DND-41 (cell line): Measurements from ENCODE around the gene CCDC40.

Experiments
- ATAC-seq: fragments of 200-7000 bp; cut with Tn5 transposase; 3 replicates; pipeline ENCODE4 v1.9.1; 2021; ENCODE audit warnings: low read depth; ENCODE audit not compliant: insufficient read depth
- DNase-seq: peaks from one replicate; pipeline ENCODE4 v3.0.0-alpha.2; 2020
- H2AFZ ChIP-seq: 2 replicates; pipeline ENCODE4 v1.6.0; 2012; ENCODE audit warnings: low read depth, low read length
- H3K27ac ChIP-seq: 2 replicates; pipeline ENCODE4 v1.5.1; 2012; ENCODE audit warnings: low read length, inconsistent platforms
- H3K27me3 ChIP-seq: fragments of 200-600 bp; sonication (generic); 2 replicates; pipeline ENCODE4 v1.6.0; 2012; ENCODE audit warnings: low read length, mild to moderate bottlenecking, inconsistent platforms; ENCODE audit not compliant: insufficient read depth, poor library complexity
- H3K36me3 ChIP-seq: 2 replicates; pipeline ENCODE4 v1.5.1; 2012; ENCODE audit warnings: low read length, inconsistent platforms; ENCODE audit not compliant: insufficient read depth
- H3K4me1 ChIP-seq: 2 replicates; pipeline ENCODE4 v1.5.1; 2012; ENCODE audit warnings: mild to moderate bottlenecking, low read length; ENCODE audit not compliant: insufficient read depth
- H3K4me2 ChIP-seq: 2 replicates; pipeline ENCODE4 v1.6.0; 2012; ENCODE audit warnings: mild to moderate bottlenecking, moderate library complexity, low read length, inconsistent platforms; ENCODE audit not compliant: insufficient read depth
- H3K4me3 ChIP-seq, 2 experiments: fragments of 200-600 bp in 1 of 2; shearing (Covaris generic) in 1 of 2; 2 replicates each; pipeline ENCODE4 v1.5.1; 2012 to 2016; ENCODE audit warnings: inconsistent platforms in 2 of 2, low read length in 2 of 2, mild to moderate bottlenecking in 2 of 2, low read depth in 1 of 2, moderate library complexity in 1 of 2
- H3K79me2 ChIP-seq: 2 replicates; pipeline ENCODE4 v1.6.0; 2012; ENCODE audit warnings: low read length, inconsistent platforms; ENCODE audit not compliant: insufficient read depth
- H3K9ac ChIP-seq: 2 replicates; pipeline ENCODE4 v1.6.0; 2012; ENCODE audit warnings: low read depth, mild to moderate bottlenecking, inconsistent platforms, low read length, moderate library complexity
- H3K9me3 ChIP-seq: 2 replicates; pipeline ENCODE4 v1.5.1; 2012; ENCODE audit warnings: low read length, moderate library complexity, mild to moderate bottlenecking, inconsistent platforms; ENCODE audit not compliant: insufficient read depth, severe bottlenecking
- H4K20me1 ChIP-seq: 2 replicates; pipeline ENCODE4 v1.6.0; 2012; ENCODE audit warnings: low read length; ENCODE audit not compliant: insufficient read depth
- EZH2 ChIP-seq: IDR thresholded peaks from 3 replicates; pipeline ENCODE4 v1.6.1; 2012; ENCODE audit warnings: borderline replicate concordance, low read depth, mild to moderate bottlenecking, moderate library complexity, low read length, inconsistent platforms; ENCODE audit not compliant: severe bottlenecking
- TF ChIP-seq, protein P1 (sequence below): IDR thresholded peaks from 2 replicates; pipeline ENCODE4 v1.5.1; 2012; ENCODE audit warnings: borderline replicate concordance, low read length, moderate library complexity, mild to moderate bottlenecking; ENCODE audit not compliant: poor library complexity, severe bottlenecking; ENCODE audit errors: extremely low read depth

The CCDC40 gene

GRCh38 chr17:80071116-80071841, 34.8 kb downstream of the CCDC40 start:
- DNase-seq (no peak), ATAC-seq (no peak)
- H3K4me2 ChIP-seq: no peak overlapping the region
- H3K4me3 ChIP-seq: no peak overlapping the region
- no peak overlapping the region for H3K9ac ChIP-seq
- H3K9me3 ChIP-seq: no peaks in the 10 kb centered on the region
- H4K20me1 ChIP-seq: no peaks in the 10 kb centered on the region
- no peaks in the 10 kb centered on the region for H3K27me3 ChIP-seq
- no peak overlapping the region for H3K27ac ChIP-seq
- H3K79me2 ChIP-seq: no peaks in the 10 kb centered on the region
- no peaks in the 10 kb centered on the region for H3K36me3 ChIP-seq
- H3K4me1 ChIP-seq: no peaks in the 10 kb centered on the region
- TF ChIP-seq, protein P1, sequence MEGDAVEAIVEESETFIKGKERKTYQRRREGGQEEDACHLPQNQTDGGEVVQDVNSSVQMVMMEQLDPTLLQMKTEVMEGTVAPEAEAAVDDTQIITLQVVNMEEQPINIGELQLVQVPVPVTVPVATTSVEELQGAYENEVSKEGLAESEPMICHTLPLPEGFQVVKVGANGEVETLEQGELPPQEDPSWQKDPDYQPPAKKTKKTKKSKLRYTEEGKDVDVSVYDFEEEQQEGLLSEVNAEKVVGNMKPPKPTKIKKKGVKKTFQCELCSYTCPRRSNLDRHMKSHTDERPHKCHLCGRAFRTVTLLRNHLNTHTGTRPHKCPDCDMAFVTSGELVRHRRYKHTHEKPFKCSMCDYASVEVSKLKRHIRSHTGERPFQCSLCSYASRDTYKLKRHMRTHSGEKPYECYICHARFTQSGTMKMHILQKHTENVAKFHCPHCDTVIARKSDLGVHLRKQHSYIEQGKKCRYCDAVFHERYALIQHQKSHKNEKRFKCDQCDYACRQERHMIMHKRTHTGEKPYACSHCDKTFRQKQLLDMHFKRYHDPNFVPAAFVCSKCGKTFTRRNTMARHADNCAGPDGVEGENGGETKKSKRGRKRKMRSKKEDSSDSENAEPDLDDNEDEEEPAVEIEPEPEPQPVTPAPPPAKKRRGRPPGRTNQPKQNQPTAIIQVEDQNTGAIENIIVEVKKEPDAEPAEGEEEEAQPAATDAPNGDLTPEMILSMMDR: no peak
- TF ChIP-seq EZH2: no peak
- no peak overlapping the region; the same call in 1 of the 2 replicates for H2AFZ ChIP-seq

DNA sequence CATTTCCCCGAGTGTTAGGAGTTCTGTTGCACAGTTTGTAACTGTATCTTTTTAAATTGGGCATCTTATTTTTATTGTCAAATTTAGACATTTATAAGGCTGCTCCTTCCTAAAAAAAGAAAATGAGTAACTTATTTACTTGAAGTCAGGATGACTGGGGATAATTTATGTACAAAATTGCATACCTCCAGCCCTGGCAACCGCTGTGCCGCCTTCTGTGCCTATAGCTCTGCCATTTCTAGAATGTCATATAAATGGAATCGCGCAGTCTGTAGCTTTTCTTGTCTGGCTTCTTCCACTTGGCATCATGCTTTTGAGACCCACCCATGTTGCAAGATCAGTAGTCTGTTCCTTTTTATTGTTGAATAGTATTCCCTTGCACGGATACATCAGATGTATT, 36.0 kb downstream of the CCDC40 start:
- no peak for TF ChIP-seq EZH2
- TF ChIP-seq, protein P1: no peak
- no peaks in the 10 kb centered on the region for H3K9me3 ChIP-seq
- H3K4me1 ChIP-seq: no peaks in the 10 kb centered on the region
- H3K36me3 ChIP-seq: no peaks in the 10 kb centered on the region
- no peak overlapping the region for H3K9ac ChIP-seq
- H3K27ac ChIP-seq: no peak overlapping the region
- DNase-seq (no peak), ATAC-seq (no peak)
- H3K4me3 ChIP-seq: no peak overlapping the region
- no peaks in the 10 kb centered on the region for H4K20me1 ChIP-seq
- H2AFZ ChIP-seq: no peak overlapping the region
- H3K27me3 ChIP-seq: no peaks in the 10 kb centered on the region
- no peaks in the 10 kb centered on the region for H3K79me2 ChIP-seq
- no peak overlapping the region for H3K4me2 ChIP-seq

- Histone ChIP-seq H2AFZ (no peak overlapping the region), H3K4me2 (no peak overlapping the region), H3K36me3 (no peaks in the 10 kb centered on the region), H3K9me3 (no peaks in the 10 kb centered on the region), H3K79me2 (no peaks in the 10 kb centered on the region), H3K27me3 (no peaks in the 10 kb centered on the region), H4K20me1 (no peaks in the 10 kb centered on the region), H3K4me1 (peaks cover 8% of the 10 kb centered on the region), H3K9ac (no peak overlapping the region), H3K27ac (no peak overlapping the region), H3K4me3 (no peak overlapping the region)
- DNase-seq (no peak), ATAC-seq (no peak)
- TF ChIP-seq, protein P1: no peak
- no peak for TF ChIP-seq EZH2
Measured at GRCh38 chr17:80080081-80080480, 43.6 kb downstream of the CCDC40 start.

DNA sequence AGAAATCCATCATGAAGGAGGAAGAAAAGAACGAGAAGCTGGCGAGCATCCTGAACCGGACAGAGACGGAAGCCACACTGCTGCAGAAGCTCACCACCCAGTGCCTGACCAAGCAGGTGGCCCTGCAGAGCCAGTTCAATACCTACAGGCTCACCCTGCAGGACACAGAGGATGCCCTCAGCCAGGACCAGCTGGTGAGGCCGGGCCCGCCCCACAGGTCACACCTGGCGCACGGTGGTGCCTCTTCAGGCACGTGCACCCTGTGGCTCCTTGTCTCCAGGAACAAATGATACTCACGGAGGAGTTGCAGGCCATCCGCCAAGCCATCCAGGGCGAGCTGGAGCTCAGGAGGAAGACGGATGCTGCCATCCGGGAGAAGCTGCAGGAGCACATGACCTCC, 45.2 kb downstream of the CCDC40 start:
- Histone ChIP-seq H4K20me1 (no peaks in the 10 kb centered on the region), H2AFZ (no peak overlapping the region), H3K4me3 (no peak overlapping the region), H3K4me2 (no peak overlapping the region), H3K9ac (no peak overlapping the region), H3K27me3 (no peaks in the 10 kb centered on the region), H3K9me3 (no peaks in the 10 kb centered on the region), H3K36me3 (no peaks in the 10 kb centered on the region), H3K79me2 (no peaks in the 10 kb centered on the region), H3K27ac (no peak overlapping the region), H3K4me1 (peaks cover 8% of the 10 kb centered on the region)
- ATAC-seq (no peak), DNase-seq (no peak)
- TF ChIP-seq, protein P1: no peak
- no peak for TF ChIP-seq EZH2
